H1 (cell line): ENCODE measurements around the gene ARRB1. TPM values are rescaled to one million over a fixed set of nuclear protein-coding genes. Genes with fewer than 3 reads are reported as not detected.

Experiments used
- CTCF ChIA-PET: fragments of 300-600 bp; sonication (Branson Sonifier 250); formaldehyde crosslinking; loops from one replicate; lab custom pipeline; 2021; ENCODE audit not compliant: partially characterized antibody; lab: Charles Lee
- POLR2A ChIA-PET: fragments of 300-600 bp; sonication (Branson Sonifier 250); formaldehyde crosslinking; loops from one replicate; lab custom pipeline; 2021; ENCODE audit warnings: inconsistent platforms; ENCODE audit not compliant: partially characterized antibody; lab: Charles Lee
- DNase-seq, 2 experiments: peaks; one replicate each; pipeline versions ENCODE4 v3.0.0 to v3.0.0-alpha.2; 2010 to 2022; ENCODE audit warnings: low spot score in 2 of 2, low read depth in 1 of 2, mixed read lengths in 1 of 2
- FAIRE-seq: peaks from 2 replicates; lab custom pipeline; 2011; peaks lifted over from hg19 to GRCh38; lab: Jason Lieb, UNC
- H2AFZ ChIP-seq: 2 replicates; pipeline ENCODE4 v1.8.1; 2012; ENCODE audit warnings: low read length, inconsistent platforms
- H2AK5ac ChIP-seq: 2 replicates; pipeline ENCODE4 v1.6.1; 2013; ENCODE audit warnings: low read depth, low read length
- H2BK120ac ChIP-seq: replicated peaks from 2 replicates; pipeline ENCODE3; 2013; ENCODE audit warnings: low read depth, low read length, inconsistent platforms
- H2BK12ac ChIP-seq: 2 replicates; pipeline ENCODE4 v1.6.1; 2013; ENCODE audit warnings: low read depth, low read length
- H2BK15ac ChIP-seq: 2 replicates; pipeline ENCODE4 v1.6.1; 2013; ENCODE audit warnings: low read length
- H2BK20ac ChIP-seq: 2 replicates; pipeline ENCODE4 v1.6.1; 2013; ENCODE audit warnings: low read length
- H2BK5ac ChIP-seq: 2 replicates; pipeline ENCODE4 v1.6.1; 2013; ENCODE audit warnings: low read depth, low read length
- H3K14ac ChIP-seq: 2 replicates; pipeline ENCODE4 v1.6.1; 2013; ENCODE audit warnings: inconsistent platforms; ENCODE audit not compliant: insufficient read length
- H3K18ac ChIP-seq: 2 replicates; pipeline ENCODE4 v1.6.1; 2013; ENCODE audit warnings: low read length; ENCODE audit errors: extremely low read depth
- H3K23ac ChIP-seq: 2 replicates; pipeline ENCODE4 v1.6.1; 2013; ENCODE audit warnings: inconsistent platforms; ENCODE audit not compliant: insufficient read length
- H3K23me2 ChIP-seq: 2 replicates; pipeline ENCODE4 v1.6.1; 2013; ENCODE audit warnings: low read depth, low read length
- H3K27ac ChIP-seq: 2 replicates; pipeline ENCODE4 v1.6.1; 2011; ENCODE audit warnings: low read depth, low read length, inconsistent platforms
- H3K27me3 ChIP-seq, 4 experiments: replicated peaks in 1 of 4; 1 replicate in 1 of 4; 2 replicates in 3 of 4; pipeline versions ENCODE4 v1.6.1 to v1.8.1; 2011 to 2013; ENCODE audit warnings: low read length in 3 of 4, mild to moderate bottlenecking in 3 of 4, inconsistent platforms in 2 of 4, mixed read lengths in 2 of 4, moderate library complexity in 1 of 4; ENCODE audit not compliant: control insufficient read depth in 3 of 4, insufficient read depth in 3 of 4; ENCODE audit errors: extremely low read depth in 1 of 4
- H3K36me3 ChIP-seq, 4 experiments: 2 replicates each; pipeline versions ENCODE4 v1.6.1 to v1.8.1; 2011 to 2013; ENCODE audit warnings: mild to moderate bottlenecking in 4 of 4, low read length in 3 of 4, moderate library complexity in 2 of 4, control low read depth in 1 of 4, inconsistent platforms in 1 of 4; ENCODE audit not compliant: insufficient read depth in 4 of 4, control insufficient read depth in 2 of 4
- H3K4ac ChIP-seq: replicated peaks from 2 replicates; pipeline ENCODE3; 2013; ENCODE audit warnings: low read length, low read depth, mixed read lengths, inconsistent platforms; ENCODE audit not compliant: insufficient read length
- H3K4me1 ChIP-seq, 4 experiments: replicated peaks in 1 of 4; 1 replicate in 1 of 4; 2 replicates in 3 of 4; pipeline versions ENCODE4 v1.6.1 to v1.8.1; 2011 to 2013; ENCODE audit warnings: low read length in 3 of 4, inconsistent platforms in 2 of 4, mixed read lengths in 1 of 4; ENCODE audit not compliant: insufficient read depth in 4 of 4, control insufficient read depth in 3 of 4
- H3K4me2 ChIP-seq, 2 experiments: 2 replicates each; pipeline versions ENCODE4 v1.6.1 to v1.8.1; 2011 to 2013; ENCODE audit warnings: low read depth in 2 of 2, low read length in 2 of 2, control low read depth in 1 of 2, inconsistent platforms in 1 of 2, mild to moderate bottlenecking in 1 of 2; ENCODE audit not compliant: insufficient read depth in 1 of 2
- H3K4me3 ChIP-seq, 4 experiments: fragments of 200-600, 300-600 bp in 1 of 4; sonication (generic), shearing (Covaris generic), sonication (Bioruptor Twin) in 1 of 4; 2 replicates each; pipeline versions ENCODE4 v1.5.1 to v1.8.1; 2011 to 2016; ENCODE audit warnings: low read length in 4 of 4, low read depth in 3 of 4, control low read depth in 2 of 4, inconsistent platforms in 2 of 4, mild to moderate bottlenecking in 2 of 4, mixed read lengths in 1 of 4, moderate library complexity in 1 of 4; ENCODE audit not compliant: insufficient read depth in 2 of 4; ENCODE audit errors: extremely low read depth in 1 of 4
- H3K56ac ChIP-seq: replicated peaks from 2 replicates; pipeline ENCODE3; 2013; ENCODE audit warnings: low read depth, mild to moderate bottlenecking, mixed read lengths, low read length, inconsistent platforms; ENCODE audit not compliant: insufficient read length
- H3K79me1 ChIP-seq: 2 replicates; pipeline ENCODE4 v1.6.1; 2013; ENCODE audit warnings: low read depth, low read length, control low read depth
- H3K79me2 ChIP-seq, 2 experiments: 2 replicates each; pipeline versions ENCODE4 v1.6.1 to v1.8.1; 2012 to 2013; ENCODE audit warnings: low read length in 2 of 2, mild to moderate bottlenecking in 2 of 2, inconsistent platforms in 1 of 2; ENCODE audit not compliant: insufficient read depth in 2 of 2, control insufficient read depth in 1 of 2
- H3K9ac ChIP-seq, 4 experiments: replicated peaks in 1 of 4; 1 replicate in 1 of 4; 2 replicates in 3 of 4; pipeline versions ENCODE4 v1.6.1 to v1.8.1; 2011 to 2013; ENCODE audit warnings: low read depth in 3 of 4, low read length in 3 of 4, control low read depth in 2 of 4, mild to moderate bottlenecking in 2 of 4, moderate library complexity in 2 of 4, inconsistent platforms in 1 of 4; ENCODE audit errors: extremely low read depth in 1 of 4
- H3K9me3 ChIP-seq, 2 experiments: 2 replicates each; pipeline versions ENCODE4 v1.6.1 to v1.8.1; 2012 to 2013; ENCODE audit warnings: mild to moderate bottlenecking in 2 of 2, moderate library complexity in 2 of 2, control low read depth in 1 of 2, inconsistent platforms in 1 of 2, low read depth in 1 of 2, low read length in 1 of 2, mixed read lengths in 1 of 2; ENCODE audit not compliant: insufficient read depth in 2 of 2
- H4K20me1 ChIP-seq, 2 experiments: replicated peaks in 1 of 2; 2 replicates each; pipeline versions ENCODE3 to v1.8.1; 2011 to 2013; ENCODE audit warnings: inconsistent platforms in 2 of 2, low read length in 2 of 2, mild to moderate bottlenecking in 1 of 2; ENCODE audit not compliant: insufficient read depth in 2 of 2, control insufficient read depth in 1 of 2
- H4K5ac ChIP-seq: 2 replicates; pipeline ENCODE4 v1.6.1; 2013; ENCODE audit warnings: low read length, low read depth, mixed read lengths, inconsistent platforms; ENCODE audit not compliant: insufficient read length
- H4K8ac ChIP-seq: 2 replicates; pipeline ENCODE4 v1.8.0; 2013; ENCODE audit warnings: mild to moderate bottlenecking, moderate library complexity, low read length, inconsistent platforms; ENCODE audit not compliant: insufficient read depth; ENCODE audit errors: extremely low read depth
- H4K91ac ChIP-seq: replicated peaks from 2 replicates; pipeline ENCODE3; 2013; ENCODE audit warnings: low read length, mixed read lengths, inconsistent platforms; ENCODE audit not compliant: insufficient read length
- EGR1 ChIP-seq: IDR thresholded peaks from 2 replicates; pipeline ENCODE4 v1.6.1; 2011; ENCODE audit warnings: low read depth, low read length, borderline replicate concordance
- EZH2 ChIP-seq: fragments of 200-600 bp; sonication (generic); IDR thresholded peaks from 2 replicates; pipeline ENCODE4 v1.7.1; 2012; ENCODE audit warnings: low read depth, mild to moderate bottlenecking, moderate library complexity, low read length, inconsistent platforms; ENCODE audit not compliant: severe bottlenecking
- FOSL1 ChIP-seq: IDR thresholded peaks from 2 replicates; pipeline ENCODE4 v1.6.1; 2011; ENCODE audit warnings: mild to moderate bottlenecking, low read depth, low read length, moderate library complexity; ENCODE audit not compliant: insufficient read depth
- JUND ChIP-seq: IDR thresholded peaks from 2 replicates; pipeline ENCODE4 v1.6.1; 2011; ENCODE audit warnings: mild to moderate bottlenecking, improper control_type of control experiment, low read length
- KDM4A ChIP-seq: IDR thresholded peaks from one replicate; pipeline ENCODE4 v1.7.1; 2012; ENCODE audit warnings: low read depth, mild to moderate bottlenecking, moderate library complexity, low read length, inconsistent platforms; ENCODE audit not compliant: severe bottlenecking
- POU5F1 ChIP-seq: IDR thresholded peaks from 2 replicates; pipeline ENCODE4 v1.6.1; 2011; ENCODE audit warnings: low read depth, mild to moderate bottlenecking, low read length, moderate library complexity
- SIRT6 ChIP-seq: IDR thresholded peaks from one replicate; pipeline ENCODE4 v1.7.1; 2012; ENCODE audit warnings: low read length, inconsistent platforms
- WGBS, 2 experiments: shearing (Covaris generic) in 1 of 2; methylation state at CpG; one replicate each; pipeline versions ENCODE4 v1.1.6 to v1.1.7; 2013 to 2015; ENCODE audit warnings: low lambda C conversion rate in 2 of 2, mixed read lengths in 2 of 2, inconsistent platforms in 1 of 2, low coverage in 1 of 2, missing lambda C conversion rate in 1 of 2; ENCODE audit not compliant: insufficient replicate concordance in 2 of 2, insufficient coverage in 1 of 2, insufficient read length in 1 of 2; ENCODE audit errors: extremely low coverage in 1 of 2, missing lambda C conversion rate in 1 of 2; 5-methylcytosine and 5-hydroxymethylcytosine counted together
- polyA plus RNA-seq, 7 experiments: library from polyadenylated mRNA; depleted of rRNA in 3 of 7; stranded (reverse) in 5 of 7; unstranded in 2 of 7; fragments of >200 nt in 5 of 7; fragments of 200-250 nt in 2 of 7; gene quantifications; 1 replicate in 5 of 7; 2 replicates in 1 of 7; 4 replicates in 1 of 7; pipeline versions ENCODE4 v1.2.1 to v1.2.3, GENCODE V29; 2011 to 2013; ENCODE audit warnings: missing spikeins in 2 of 7, mixed read lengths in 2 of 7
- total RNA-seq: library from RNA; stranded (reverse); fragmentation: NEBNext Ultra II Directional; extraction: Animal tissue kit (Norgen Biotek cat#: 25700); gene quantifications from 2 replicates; pipeline ENCODE4 v1.2.1, GENCODE V29; 2021
- TF ChIP-seq, protein P1 (sequence below): IDR thresholded peaks from 2 replicates; pipeline ENCODE4 v1.6.1; 2012; ENCODE audit warnings: inconsistent platforms

The ARRB1 gene
- total and polyA plus RNA-seq, 2 of the 8 experiments (the other 6 are each of a cell fraction or from before 2014, with no cell fraction given) = 9.4 to 31.8 TPM

DNA sequence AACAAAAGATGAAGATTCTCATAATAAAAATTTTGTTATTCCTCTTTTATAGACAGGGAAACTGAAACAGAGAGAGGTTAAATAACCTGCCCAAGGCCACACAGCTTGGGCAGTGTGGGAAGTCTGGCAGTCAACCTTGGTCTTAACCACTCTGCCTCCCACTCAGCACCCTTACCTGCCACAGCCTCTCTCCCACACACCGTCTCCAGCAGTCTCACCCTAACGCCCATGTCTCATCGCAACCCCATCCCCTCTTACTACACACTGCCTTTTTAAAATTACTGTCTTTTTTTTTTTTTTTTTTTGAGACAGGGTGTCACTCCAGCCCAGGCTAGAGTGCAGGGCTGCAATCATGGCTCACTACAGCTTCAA is 25.0 kb downstream of the ARRB1 start:
- H3K23ac ChIP-seq = no peak overlapping the region
- no peaks in the 10 kb centered on the region for H3K36me3 ChIP-seq
- peaks cover 0 to 10% (median 2%) of the 10 kb centered on the region in 4 experiments; a peak in 4 of 7 replicates for H3K4me1 ChIP-seq
- no peak for FAIRE-seq
- no peak overlapping the region; the same call in 1 of the 2 replicates for H2BK15ac ChIP-seq
- H2BK120ac ChIP-seq = no peak overlapping the region
- H4K5ac ChIP-seq = no peak overlapping the region
- no peak overlapping the region for H2BK20ac ChIP-seq
- no peak overlapping the region for H3K4ac ChIP-seq
- no peaks in the 10 kb centered on the region for H3K9me3 ChIP-seq
- no peak overlapping the region for H3K18ac ChIP-seq
- H3K23me2 ChIP-seq = no peaks in the 10 kb centered on the region
- no peaks in the 10 kb centered on the region for H3K79me2 ChIP-seq
- H3K14ac ChIP-seq = no peak overlapping the region
- H4K8ac ChIP-seq = no peak overlapping the region
- peak overlapping the region; percentile 82; the same call in 1 of the 2 replicates for H2BK12ac ChIP-seq
- H2BK5ac ChIP-seq = 0 out of 2 replicates have a peak overlapping the region, but pooled peaks have one; percentile 36
- H3K27ac ChIP-seq = peak overlapping the region; percentile 35; the same call in 1 of the 2 replicates
- H3K27me3 ChIP-seq = no peaks in the 10 kb centered on the region
- no peak overlapping the region for H3K56ac ChIP-seq
- ChIA-PET POLR2A (interaction anchor here (0.6 to 1.3 kb wide), 2 partner anchors 56 to 75 kb away, joined by 3 read pairs; no protein-coding TSS in a partner anchor), CTCF (interaction anchor here (0.6 to 11.1 kb wide), 11 partner anchors 14 to 206 kb away, joined by 3 to 167 read pairs (median 4); no protein-coding TSS in a partner anchor)
- H3K79me1 ChIP-seq = no peaks in the 10 kb centered on the region
- no peak overlapping the region for H2AFZ ChIP-seq
- H4K91ac ChIP-seq = peak overlapping the region; percentile 76
- no peak for DNase-seq
- TF ChIP-seq, protein P1, sequence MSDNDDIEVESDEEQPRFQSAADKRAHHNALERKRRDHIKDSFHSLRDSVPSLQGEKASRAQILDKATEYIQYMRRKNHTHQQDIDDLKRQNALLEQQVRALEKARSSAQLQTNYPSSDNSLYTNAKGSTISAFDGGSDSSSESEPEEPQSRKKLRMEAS = no peak
- TF ChIP-seq JUND (no peak), EZH2 (no peak), POU5F1 (no peak), KDM4A (no peak), FOSL1 (no peak), EGR1 (no peak), SIRT6 (no peak)
- no peak overlapping the region for H3K9ac ChIP-seq
- H3K4me3 ChIP-seq = no peak overlapping the region
- H4K20me1 ChIP-seq = peaks cover 0 to 1% of the 10 kb centered on the region in 2 experiments
- H2AK5ac ChIP-seq = no peak overlapping the region
- H3K4me2 ChIP-seq = no peak overlapping the region
- WGBS, 2 experiments = 95% methylated on average over 3 of the region's 3 CpGs; no CpG with 5 or more reads in 1 of the 2 experiments
